Natural killer cell treated with Interleukin-12 subunit alpha and Interleukin-12 subunit beta and Interleukin-15 and Interleukin-18, amount 100 ng/mL, for 72 hours (primary cell): Measurements from ENCODE around the gene MAP4K3. TPM values are rescaled to one million over a fixed set of nuclear protein-coding genes. Genes with fewer than 3 reads are reported as not detected.
"Not testable (repeated sequence)": the region's sequence is repeated elsewhere in the genome, so short reads cannot be mapped to it uniquely, and the experiment has no call there.

Experiments
- ATAC-seq, 2 donors: fragments of 150-1000 bp; cut with Tn5 transposase in 1 of 2; sonication (Bioruptor Pico), chemical (Tn5 transposase) in 1 of 2; 2 replicates each; pipeline ENCODE4 v1.10.0; 2021
- DNase-seq: peaks from one replicate; pipeline ENCODE4 v3.0.0; 2022; ENCODE audit warnings: low spot score
- H3K27ac Mint-ChIP-seq, 2 donors: 1 replicate in 1 of 2; 2 replicates in 1 of 2; pipeline ENCODE4 v1.8.0; 2022; ENCODE audit warnings: mixed read lengths in 2 of 2, mild to moderate bottlenecking in 1 of 2, moderate library complexity in 1 of 2
- H3K27me3 Mint-ChIP-seq, 2 donors: 1 replicate in 1 of 2; 2 replicates in 1 of 2; pipeline ENCODE4 v1.8.0; 2022; ENCODE audit warnings: mixed read lengths in 2 of 2
- H3K36me3 Mint-ChIP-seq: one replicate; pipeline ENCODE4 v1.8.0; 2022; ENCODE audit warnings: mixed read lengths
- H3K4me1 Mint-ChIP-seq, 2 donors: 1 replicate in 1 of 2; 2 replicates in 1 of 2; pipeline ENCODE4 v1.8.0; 2022; ENCODE audit warnings: low read depth in 2 of 2, mixed read lengths in 2 of 2, mild to moderate bottlenecking in 1 of 2
- H3K4me3 Mint-ChIP-seq: one replicate; pipeline ENCODE4 v1.8.0; 2022; ENCODE audit warnings: mixed read lengths
- H3K9me3 Mint-ChIP-seq: 2 replicates; pipeline ENCODE4 v1.8.0; 2022; ENCODE audit warnings: mixed read lengths
- total RNA-seq, 2 donors: library from RNA; stranded (reverse); gene quantifications; one replicate each; pipeline ENCODE4 v1.2.3, GENCODE V29; 2022

MAP4K3 gene
- total RNA-seq, 2 donors from 2014 or later = 9.6 to 21.0 TPM

DNA sequence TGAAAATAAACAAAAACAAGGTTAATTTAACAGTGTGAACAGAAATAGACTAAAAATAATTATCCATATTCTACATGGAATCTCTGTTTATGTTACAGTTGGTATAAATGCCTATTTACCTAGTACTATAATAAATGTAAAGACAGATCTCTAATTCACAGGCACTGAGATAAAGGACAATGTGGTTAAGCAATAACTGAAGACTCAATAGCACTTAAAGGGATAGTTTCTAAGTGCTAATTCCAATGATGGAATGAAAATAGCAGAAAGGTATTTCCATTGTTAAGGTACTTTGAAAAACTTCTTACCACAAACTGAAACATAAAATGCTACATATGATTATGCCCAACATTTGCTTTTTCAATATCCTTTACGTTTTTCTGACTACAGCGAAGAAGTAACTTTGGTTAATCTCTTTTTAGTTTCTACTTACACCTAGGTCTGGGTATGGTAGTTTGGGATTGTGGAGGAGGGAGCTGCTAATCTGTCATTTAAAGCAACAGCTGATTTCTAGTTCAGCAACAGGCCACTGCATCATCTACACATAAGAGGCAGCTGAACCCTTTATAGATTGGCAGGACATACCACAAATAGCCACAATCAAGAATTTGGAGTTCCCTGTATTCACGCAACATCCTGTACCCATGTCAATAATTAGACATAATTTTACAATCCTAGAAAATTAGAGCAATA is 27.2 kb downstream of the MAP4K3 start:
- no peaks in the 10 kb centered on the region for H3K36me3 Mint-ChIP-seq
- H3K4me1 Mint-ChIP-seq = peaks cover 33 to 55% of the 10 kb centered on the region in 2 donors
- DNase-seq (no peak), ATAC-seq (no peak)
- H3K27ac Mint-ChIP-seq = no peak overlapping the region
- H3K4me3 Mint-ChIP-seq = no peak overlapping the region
- H3K27me3 Mint-ChIP-seq = no peaks in the 10 kb centered on the region
- no peaks in the 10 kb centered on the region for H3K9me3 Mint-ChIP-seq

DNA sequence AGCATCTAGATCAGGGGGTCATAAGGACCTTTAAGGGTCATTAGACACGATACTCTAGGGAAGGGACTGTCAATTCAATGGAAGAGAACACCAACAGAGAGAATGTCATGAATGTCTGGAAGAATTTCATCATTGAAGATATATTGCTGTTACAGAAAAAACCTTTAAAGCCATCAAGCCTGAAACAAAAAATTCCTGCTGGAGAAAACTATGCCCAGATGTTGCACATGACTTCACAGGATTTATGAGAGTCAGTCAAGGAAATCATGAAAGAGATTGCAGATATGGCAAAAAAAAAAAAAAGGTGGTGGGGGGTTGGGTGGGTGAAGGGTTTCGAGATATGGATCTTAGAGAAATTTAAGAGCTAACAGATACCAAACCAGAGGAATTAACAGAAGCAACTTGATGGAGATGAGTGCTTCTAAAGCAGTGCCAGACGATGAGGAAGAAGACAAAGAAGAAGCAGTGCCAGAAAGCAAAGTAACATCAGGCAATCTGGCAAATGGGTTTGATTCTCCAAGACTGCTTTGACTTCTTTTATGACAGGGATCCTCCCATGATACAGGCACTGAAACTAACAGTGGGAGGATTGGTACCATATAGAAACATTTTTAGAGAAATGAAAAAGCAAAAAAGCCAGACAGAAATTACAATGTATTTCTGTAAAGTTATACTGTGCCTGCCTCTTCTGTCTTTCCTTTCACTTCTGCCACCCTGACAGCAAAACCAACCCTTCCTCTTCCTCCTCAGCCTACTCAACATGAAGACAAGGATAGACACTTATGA is 28.5 kb downstream of the MAP4K3 start:
- ATAC-seq (no peak), DNase-seq (no peak)
- no peaks in the 10 kb centered on the region for H3K27me3 Mint-ChIP-seq
- H3K9me3 Mint-ChIP-seq = no peaks in the 10 kb centered on the region
- no peaks in the 10 kb centered on the region for H3K36me3 Mint-ChIP-seq
- H3K4me3 Mint-ChIP-seq = no peak overlapping the region
- H3K4me1 Mint-ChIP-seq = peaks cover 34 to 55% of the 10 kb centered on the region in 2 donors
- no peak overlapping the region for H3K27ac Mint-ChIP-seq

DNA sequence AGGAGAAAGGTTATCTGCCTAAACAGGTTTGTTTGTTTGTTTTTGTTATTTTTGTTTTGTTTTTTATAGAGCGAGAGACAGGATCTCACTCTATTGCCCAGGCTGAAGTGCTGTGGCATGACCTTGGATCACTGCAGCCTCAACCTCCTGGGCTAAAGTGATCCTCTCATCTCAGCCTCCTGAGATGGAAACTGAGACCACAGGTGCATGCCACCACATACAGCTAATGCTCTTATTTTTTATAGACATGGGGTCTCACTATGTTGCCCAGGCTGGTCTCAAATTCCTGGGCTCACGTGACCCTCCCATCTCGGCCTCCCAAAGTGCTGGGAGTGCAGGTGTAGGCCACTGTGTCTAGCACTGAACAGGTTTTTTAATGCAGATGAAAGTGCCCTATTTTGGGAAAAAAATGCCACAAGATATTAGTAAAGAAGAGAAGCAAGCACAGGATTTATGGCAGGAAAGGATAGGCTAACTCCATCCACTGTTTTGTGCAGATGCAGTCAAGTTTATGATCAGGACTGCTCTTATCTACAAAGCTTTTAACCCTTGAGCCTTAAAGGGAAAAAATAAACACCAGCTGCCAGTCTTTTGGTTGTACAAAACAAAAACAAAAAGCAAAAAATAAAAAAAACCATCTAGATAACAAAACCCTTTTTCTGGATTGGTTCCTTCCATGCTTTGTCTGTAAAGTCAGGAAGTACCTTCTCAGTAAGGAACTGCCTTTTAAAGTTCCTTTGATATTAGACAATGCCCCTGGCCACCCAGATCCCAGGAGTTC is 29.4 kb downstream of the MAP4K3 start:
- DNase-seq = no peak
- Mint-ChIP-seq H3K4me1 (peaks cover 35 to 50% of the 10 kb centered on the region in 2 donors), H3K4me3 (no peak overlapping the region), H3K27me3 (no peaks in the 10 kb centered on the region), H3K27ac (no peak overlapping the region), H3K36me3 (no peaks in the 10 kb centered on the region), H3K9me3 (no peaks in the 10 kb centered on the region)
- ATAC-seq = no peak

DNA sequence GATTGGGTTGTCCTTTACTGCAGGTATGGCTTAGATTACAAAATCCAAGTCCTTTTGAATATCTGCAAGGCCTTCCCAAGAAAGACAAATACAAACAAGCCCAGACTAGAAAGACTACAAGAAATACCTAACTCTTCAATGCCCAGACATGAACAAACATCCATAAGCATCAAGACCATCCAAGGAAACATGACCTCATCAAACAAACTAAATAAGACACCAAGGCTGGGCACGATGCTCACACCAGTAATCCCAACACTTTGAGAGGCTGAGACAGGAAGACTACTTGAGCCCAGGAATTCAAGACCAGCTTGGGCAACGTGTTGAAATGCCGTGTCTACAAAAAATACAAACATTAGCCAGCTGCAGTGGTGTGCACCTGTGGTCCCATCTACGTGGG is 31.7 kb downstream of the MAP4K3 start:
- Mint-ChIP-seq H3K27ac (no peak overlapping the region), H3K4me3 (no peak overlapping the region), H3K9me3 (no peaks in the 10 kb centered on the region), H3K4me1 (peaks cover 49 to 59% of the 10 kb centered on the region in 2 donors), H3K27me3 (no peaks in the 10 kb centered on the region), H3K36me3 (no peaks in the 10 kb centered on the region)
- no peak for ATAC-seq
- no peak for DNase-seq

GRCh38 chr2:39403311-39403710 is 33.8 kb downstream of the MAP4K3 start:
- H3K27ac Mint-ChIP-seq = no peak overlapping the region
- no peak for DNase-seq
- no peak overlapping the region for H3K4me3 Mint-ChIP-seq
- ATAC-seq = no peak
- H3K27me3 Mint-ChIP-seq = no peaks in the 10 kb centered on the region
- no peaks in the 10 kb centered on the region for H3K36me3 Mint-ChIP-seq
- no peaks in the 10 kb centered on the region for H3K9me3 Mint-ChIP-seq
- peaks cover 46 to 48% of the 10 kb centered on the region in 2 donors for H3K4me1 Mint-ChIP-seq

GRCh38 chr2:39401319-39401718 is 35.8 kb downstream of the MAP4K3 start:
- DNase-seq (no peak), ATAC-seq (no peak)
- peaks cover 40 to 42% of the 10 kb centered on the region in 2 donors for H3K4me1 Mint-ChIP-seq
- H3K27me3 Mint-ChIP-seq = no peaks in the 10 kb centered on the region
- no peaks in the 10 kb centered on the region for H3K36me3 Mint-ChIP-seq
- no peak overlapping the region for H3K4me3 Mint-ChIP-seq
- H3K27ac Mint-ChIP-seq = no peak overlapping the region
- no peaks in the 10 kb centered on the region for H3K9me3 Mint-ChIP-seq

- Mint-ChIP-seq H3K4me1 (peaks cover 31 to 32% of the 10 kb centered on the region in 2 donors), H3K4me3 (no peak overlapping the region), H3K27ac (no peak overlapping the region), H3K36me3 (no peaks in the 10 kb centered on the region), H3K27me3 (no peaks in the 10 kb centered on the region), H3K9me3 (no peaks in the 10 kb centered on the region)
- no peak for ATAC-seq
- no peak for DNase-seq
These were observed 37.5 kb downstream of the MAP4K3 start for GRCh38 chr2:39399570-39399969.

GRCh38 chr2:39395313-39395712 is 41.8 kb downstream of the MAP4K3 start:
- H3K9me3 Mint-ChIP-seq = no peaks in the 10 kb centered on the region
- DNase-seq (no peak), ATAC-seq (no peak)
- H3K4me1 Mint-ChIP-seq = peaks cover 8 to 12% of the 10 kb centered on the region in 2 donors
- no peaks in the 10 kb centered on the region for H3K36me3 Mint-ChIP-seq
- no peak overlapping the region for H3K4me3 Mint-ChIP-seq
- no peaks in the 10 kb centered on the region for H3K27me3 Mint-ChIP-seq
- H3K27ac Mint-ChIP-seq = no peak overlapping the region

DNA sequence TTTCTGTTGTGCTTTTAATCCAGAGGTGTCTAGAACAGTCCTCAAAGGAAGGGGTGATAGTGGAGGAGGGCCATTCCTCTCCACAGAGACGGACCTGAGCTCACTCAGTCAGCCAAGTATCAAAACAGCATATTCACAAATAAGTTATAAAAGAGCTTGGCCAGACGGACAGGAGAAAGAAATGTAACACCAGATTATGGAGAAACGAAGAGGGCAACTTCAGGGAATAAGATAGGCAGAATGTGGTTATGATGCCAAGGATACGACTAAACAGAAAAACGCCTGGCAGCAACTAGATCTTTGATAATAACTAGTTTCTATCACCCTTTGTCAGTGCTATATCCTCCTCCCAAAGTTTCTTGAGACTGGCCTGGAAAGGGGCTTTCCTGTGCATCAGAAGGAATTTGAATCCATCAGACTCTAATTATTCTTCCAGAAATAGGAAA is 42.5 kb downstream of the MAP4K3 start:
- Mint-ChIP-seq H3K4me1 (peaks cover 3 to 7% of the 10 kb centered on the region in 2 donors), H3K27me3 (no peaks in the 10 kb centered on the region), H3K4me3 (no peak overlapping the region), H3K9me3 (no peaks in the 10 kb centered on the region), H3K36me3 (no peaks in the 10 kb centered on the region), H3K27ac (no peak overlapping the region)
- ATAC-seq (no peak), DNase-seq (no peak)

GRCh38 chr2:39392672-39393071 is 44.4 kb downstream of the MAP4K3 start:
- H3K4me3 Mint-ChIP-seq = no peak overlapping the region
- no peaks in the 10 kb centered on the region for H3K36me3 Mint-ChIP-seq
- peaks cover 7 to 13% of the 10 kb centered on the region in 2 donors for H3K4me1 Mint-ChIP-seq
- no peak overlapping the region for H3K27ac Mint-ChIP-seq
- DNase-seq (no peak), ATAC-seq (no peak)
- H3K27me3 Mint-ChIP-seq = no peaks in the 10 kb centered on the region
- H3K9me3 Mint-ChIP-seq = no peaks in the 10 kb centered on the region

DNA sequence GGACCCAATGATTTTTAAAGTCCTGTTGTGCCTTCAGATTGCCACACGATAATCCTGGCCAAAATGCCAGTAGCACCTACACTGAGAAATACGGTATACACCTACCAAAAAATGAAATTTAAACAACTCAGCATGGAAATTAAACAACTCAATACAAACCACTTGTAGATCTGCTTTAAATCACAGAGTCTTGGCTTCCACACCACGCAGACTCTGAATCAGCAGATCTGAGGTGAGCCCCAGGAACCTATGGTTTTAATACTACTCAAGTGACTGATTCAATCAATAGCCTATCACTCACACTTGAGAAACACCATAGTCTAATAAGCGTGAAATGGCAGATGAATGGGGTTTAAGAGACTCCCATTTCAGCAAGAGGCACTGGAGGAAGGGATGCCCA is 46.9 kb downstream of the MAP4K3 start:
- Mint-ChIP-seq H3K27ac (no peak overlapping the region), H3K4me1 (peaks cover 10 to 13% of the 10 kb centered on the region in 2 donors), H3K36me3 (no peaks in the 10 kb centered on the region), H3K27me3 (no peaks in the 10 kb centered on the region), H3K9me3 (no peaks in the 10 kb centered on the region), H3K4me3 (no peak overlapping the region)
- DNase-seq (no peak), ATAC-seq (no peak)

DNA sequence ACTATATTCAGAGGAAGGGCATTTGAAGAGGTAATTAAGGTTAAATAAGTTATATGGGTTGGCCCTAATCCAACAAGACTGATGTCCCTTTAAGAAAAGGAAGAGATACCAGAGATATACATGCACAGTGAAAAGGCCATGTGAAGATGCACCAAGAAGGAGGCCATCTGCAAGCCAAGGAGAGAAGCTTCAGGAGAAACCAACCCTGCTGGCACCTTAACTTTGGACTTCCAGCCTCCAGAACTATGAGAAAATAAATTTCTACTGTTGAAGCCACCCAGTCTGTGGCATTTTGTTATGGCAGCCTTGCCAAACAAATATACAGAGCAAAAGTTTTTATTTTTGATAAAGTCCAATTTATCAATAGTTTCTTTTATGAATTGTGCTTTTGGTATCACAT is 51.0 kb downstream of the MAP4K3 start:
- H3K9me3 Mint-ChIP-seq = no peaks in the 10 kb centered on the region
- H3K4me3 Mint-ChIP-seq = no peak overlapping the region
- H3K4me1 Mint-ChIP-seq = peaks cover 13 to 15% of the 10 kb centered on the region in 2 donors
- ATAC-seq (no peak), DNase-seq (no peak)
- H3K27ac Mint-ChIP-seq = no peak overlapping the region
- no peaks in the 10 kb centered on the region for H3K27me3 Mint-ChIP-seq
- H3K36me3 Mint-ChIP-seq = no peaks in the 10 kb centered on the region

DNA sequence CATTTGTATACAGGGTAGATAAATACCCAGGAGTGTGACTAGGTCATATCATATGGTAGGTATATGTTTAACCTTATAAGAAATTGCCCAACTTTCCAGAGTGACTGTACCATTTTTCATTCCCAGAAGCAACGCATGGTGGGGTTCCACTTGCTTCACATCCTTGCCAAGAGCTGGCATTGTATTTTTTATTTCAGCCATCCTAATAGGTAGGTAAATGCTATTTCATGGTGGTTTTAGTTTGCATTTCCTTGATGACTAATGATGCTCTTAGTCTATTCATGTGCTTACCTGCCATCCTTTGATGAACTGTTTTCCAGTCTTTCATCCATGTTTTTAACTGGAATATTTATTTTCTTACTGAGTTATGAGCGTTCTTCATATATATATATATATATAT is 51.9 kb downstream of the MAP4K3 start:
- Mint-ChIP-seq H3K27ac (no peak overlapping the region), H3K4me3 (no peak overlapping the region), H3K9me3 (no peaks in the 10 kb centered on the region), H3K27me3 (no peaks in the 10 kb centered on the region), H3K36me3 (no peaks in the 10 kb centered on the region), H3K4me1 (peaks cover 12 to 13% of the 10 kb centered on the region in 2 donors)
- no peak for ATAC-seq
- DNase-seq = no peak

GRCh38 chr2:39384071-39384470 is 53.0 kb downstream of the MAP4K3 start:
- DNase-seq, H3K9me3 Mint-ChIP-seq, H3K27me3 Mint-ChIP-seq, H3K36me3 Mint-ChIP-seq, H3K27ac Mint-ChIP-seq, H3K4me1 Mint-ChIP-seq, H3K4me3 Mint-ChIP-seq, ATAC-seq: not testable (repeated sequence)
